D341Med (cell line): Measurements from ENCODE around the gene DOC2B.
A peak's percentile ranks its signal among the peaks of the same experiment; 100 is the strongest.
"Not testable (repeated sequence)": the region's sequence is repeated elsewhere in the genome, so short reads cannot be mapped to it uniquely, and the experiment has no call there.

Experiments used
- DNase-seq: peaks from one replicate; pipeline ENCODE4 v3.0.0; 2012; ENCODE audit warnings: low spot score

The DOC2B gene

GRCh38 chr17:181245-182049 lies at the start of gene DOC2B:
Gene DOC2B, minus strand, starts transcription at chr17:181650. Its CDS starts 171 bp downstream, at chr17:181479.
- DNase-seq = peak; percentile 77

GRCh38 chr17:230395-230770 lies 48.9 kb upstream of the DOC2B start:
- DNase-seq = no peak

GRCh38 chr17:229709-230394 lies 48.4 kb upstream of the DOC2B start:
- DNase-seq = no peak

- no peak for DNase-seq
Observed at GRCh38 chr17:228951-229708, 47.7 kb upstream of the DOC2B start.

GRCh38 chr17:227946-228615 lies 46.6 kb upstream of the DOC2B start:
- no peak for DNase-seq

- no peak for DNase-seq
Observed at GRCh38 chr17:227078-227945, 45.9 kb upstream of the DOC2B start.

GRCh38 chr17:226108-227077 lies 44.9 kb upstream of the DOC2B start:
- DNase-seq = no peak

GRCh38 chr17:225551-225950 lies 44.1 kb upstream of the DOC2B start:
- DNase-seq = no peak

GRCh38 chr17:224576-224975 lies 43.1 kb upstream of the DOC2B start:
- DNase-seq = not testable (repeated sequence)

GRCh38 chr17:223723-224471 lies 42.4 kb upstream of the DOC2B start:
- no peak for DNase-seq

GRCh38 chr17:222172-222571 lies 40.7 kb upstream of the DOC2B start:
- DNase-seq = no peak

GRCh38 chr17:219696-220095 lies 38.2 kb upstream of the DOC2B start:
- DNase-seq = no peak

GRCh38 chr17:218432-219110 lies 37.1 kb upstream of the DOC2B start:
- no peak for DNase-seq

- DNase-seq = no peak
Observed at GRCh38 chr17:216625-217024, 35.2 kb upstream of the DOC2B start.

- not testable (repeated sequence) for DNase-seq
Observed at GRCh38 chr17:215563-216478, 34.4 kb upstream of the DOC2B start.

- DNase-seq = no peak
Observed at GRCh38 chr17:214881-215331, 33.5 kb upstream of the DOC2B start.

- DNase-seq = no peak
Observed at GRCh38 chr17:213286-214105, 32.0 kb upstream of the DOC2B start.
